Fibroblast of pulmonary artery (primary cell): Measurements from ENCODE around the gene ZNF532.

Source experiments
- DNase-seq: peaks from one replicate; pipeline ENCODE4 v3.0.0-alpha.2; 2010; ENCODE audit warnings: low read depth
- H3K4me3 ChIP-seq: replicated peaks from 2 replicates; pipeline ENCODE4 v1.5.1; 2011; ENCODE audit warnings: low read depth, mild to moderate bottlenecking, control low read depth, low read length, moderate library complexity
- TF ChIP-seq, protein P1 (sequence below): IDR thresholded peaks from 2 replicates; pipeline ENCODE4 v1.5.1; 2011; ENCODE audit warnings: mild to moderate bottlenecking, control low read depth, low read length, inconsistent platforms; ENCODE audit errors: missing control alignments

ZNF532 gene

DNA sequence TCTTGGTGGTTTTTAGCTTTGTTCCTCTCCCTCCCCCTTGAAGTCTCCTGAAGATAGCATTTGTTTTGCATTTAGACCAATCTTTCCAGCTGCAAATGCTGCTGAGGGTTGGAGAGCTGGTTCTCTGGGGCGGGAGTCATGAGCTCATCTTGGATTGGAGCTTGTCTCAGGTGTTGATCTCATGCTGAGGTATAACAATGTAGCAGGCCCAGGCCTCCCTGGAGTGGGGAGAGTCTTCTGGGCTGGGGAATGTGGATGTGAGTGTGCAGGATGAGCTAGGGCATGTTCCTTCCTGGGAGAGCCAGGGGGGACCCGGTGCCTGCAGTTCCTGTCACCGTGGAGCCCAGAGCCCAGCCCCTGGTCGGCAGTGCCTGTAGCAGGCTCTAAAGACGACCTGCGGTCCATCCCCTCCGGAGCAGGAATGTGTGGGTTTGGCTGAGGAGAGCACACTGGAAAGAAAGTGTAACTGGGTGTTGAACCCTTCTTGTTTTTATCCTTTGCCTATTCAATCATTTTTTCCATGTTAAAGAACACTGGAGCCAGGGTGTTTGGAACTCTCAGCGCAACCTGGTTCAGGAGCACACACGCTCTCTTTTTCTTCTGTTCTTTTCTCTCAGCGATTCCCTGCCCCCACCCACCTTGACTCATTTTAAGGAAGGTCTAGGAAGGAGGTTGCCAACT, 2.7 kb downstream of the ZNF532 start:
- H3K4me3 ChIP-seq = no peak overlapping the region
- DNase-seq = no peak
- TF ChIP-seq, protein P1, sequence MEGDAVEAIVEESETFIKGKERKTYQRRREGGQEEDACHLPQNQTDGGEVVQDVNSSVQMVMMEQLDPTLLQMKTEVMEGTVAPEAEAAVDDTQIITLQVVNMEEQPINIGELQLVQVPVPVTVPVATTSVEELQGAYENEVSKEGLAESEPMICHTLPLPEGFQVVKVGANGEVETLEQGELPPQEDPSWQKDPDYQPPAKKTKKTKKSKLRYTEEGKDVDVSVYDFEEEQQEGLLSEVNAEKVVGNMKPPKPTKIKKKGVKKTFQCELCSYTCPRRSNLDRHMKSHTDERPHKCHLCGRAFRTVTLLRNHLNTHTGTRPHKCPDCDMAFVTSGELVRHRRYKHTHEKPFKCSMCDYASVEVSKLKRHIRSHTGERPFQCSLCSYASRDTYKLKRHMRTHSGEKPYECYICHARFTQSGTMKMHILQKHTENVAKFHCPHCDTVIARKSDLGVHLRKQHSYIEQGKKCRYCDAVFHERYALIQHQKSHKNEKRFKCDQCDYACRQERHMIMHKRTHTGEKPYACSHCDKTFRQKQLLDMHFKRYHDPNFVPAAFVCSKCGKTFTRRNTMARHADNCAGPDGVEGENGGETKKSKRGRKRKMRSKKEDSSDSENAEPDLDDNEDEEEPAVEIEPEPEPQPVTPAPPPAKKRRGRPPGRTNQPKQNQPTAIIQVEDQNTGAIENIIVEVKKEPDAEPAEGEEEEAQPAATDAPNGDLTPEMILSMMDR = no peak

DNA sequence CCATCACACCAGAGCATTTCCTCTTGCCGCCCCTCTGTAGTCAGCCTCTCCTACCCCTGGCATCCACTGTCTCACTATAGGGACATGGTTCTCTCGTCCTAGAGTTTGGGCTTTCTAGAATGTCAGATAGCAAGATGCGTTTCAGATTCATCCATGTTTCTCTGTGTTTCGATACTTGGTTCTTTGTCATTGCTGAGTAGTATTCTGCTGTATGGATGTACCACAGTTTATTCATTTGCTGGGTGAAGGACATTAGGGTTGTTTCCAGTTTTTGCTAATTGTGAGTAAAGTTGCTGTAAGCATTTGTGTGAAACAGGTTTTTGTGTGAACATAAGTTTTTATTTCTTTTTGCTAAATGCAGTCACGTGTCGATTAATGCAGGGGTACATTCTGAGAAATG, 3.8 kb downstream of the ZNF532 start:
- H3K4me3 ChIP-seq = no peak overlapping the region
- TF ChIP-seq, protein P1 = no peak
- no peak for DNase-seq

DNA sequence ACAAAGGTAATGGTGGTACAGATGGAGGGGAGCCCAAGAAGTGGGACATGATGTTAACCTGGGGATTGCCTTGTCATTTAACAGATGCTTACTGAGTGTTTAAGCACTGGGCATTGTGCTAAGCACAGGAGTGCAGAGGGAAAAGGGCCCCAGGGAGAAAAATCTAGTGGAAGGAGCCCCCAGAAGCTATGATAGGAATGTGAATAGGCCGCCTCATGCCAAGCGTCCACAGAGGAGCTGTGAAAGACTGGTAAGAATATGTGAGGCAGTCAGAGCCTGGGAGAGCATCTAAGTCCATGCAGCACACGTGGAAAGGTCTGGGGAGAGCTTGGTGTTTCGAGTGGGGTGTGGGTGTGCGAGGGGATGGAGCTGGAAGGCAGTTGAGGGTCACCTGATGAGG, 5.5 kb downstream of the ZNF532 start:
- no peak overlapping the region for H3K4me3 ChIP-seq
- TF ChIP-seq, protein P1 = no peak
- DNase-seq = peak; percentile 42

DNA sequence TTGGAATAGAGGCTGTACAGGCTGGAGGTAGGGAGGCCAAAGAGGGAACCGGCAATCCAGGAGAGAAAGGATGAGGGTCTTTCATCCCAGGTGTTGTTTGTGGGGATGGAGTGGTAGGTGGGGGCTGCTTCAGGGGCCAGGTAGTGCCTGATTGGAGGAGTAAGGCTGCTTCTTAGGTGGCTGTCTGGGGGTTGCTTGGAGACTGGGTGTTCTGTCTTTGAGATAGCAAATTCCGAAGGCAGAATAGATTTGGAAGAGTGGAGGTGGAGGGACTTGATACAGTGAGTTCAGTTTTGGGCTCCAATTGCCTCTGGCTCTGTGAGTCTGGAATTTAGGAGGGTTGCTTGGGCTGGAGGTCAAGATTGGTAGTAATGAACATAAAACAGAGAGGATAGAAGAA, 5.9 kb downstream of the ZNF532 start:
- TF ChIP-seq, protein P1 = no peak
- no peak overlapping the region for H3K4me3 ChIP-seq
- no peak for DNase-seq

DNA sequence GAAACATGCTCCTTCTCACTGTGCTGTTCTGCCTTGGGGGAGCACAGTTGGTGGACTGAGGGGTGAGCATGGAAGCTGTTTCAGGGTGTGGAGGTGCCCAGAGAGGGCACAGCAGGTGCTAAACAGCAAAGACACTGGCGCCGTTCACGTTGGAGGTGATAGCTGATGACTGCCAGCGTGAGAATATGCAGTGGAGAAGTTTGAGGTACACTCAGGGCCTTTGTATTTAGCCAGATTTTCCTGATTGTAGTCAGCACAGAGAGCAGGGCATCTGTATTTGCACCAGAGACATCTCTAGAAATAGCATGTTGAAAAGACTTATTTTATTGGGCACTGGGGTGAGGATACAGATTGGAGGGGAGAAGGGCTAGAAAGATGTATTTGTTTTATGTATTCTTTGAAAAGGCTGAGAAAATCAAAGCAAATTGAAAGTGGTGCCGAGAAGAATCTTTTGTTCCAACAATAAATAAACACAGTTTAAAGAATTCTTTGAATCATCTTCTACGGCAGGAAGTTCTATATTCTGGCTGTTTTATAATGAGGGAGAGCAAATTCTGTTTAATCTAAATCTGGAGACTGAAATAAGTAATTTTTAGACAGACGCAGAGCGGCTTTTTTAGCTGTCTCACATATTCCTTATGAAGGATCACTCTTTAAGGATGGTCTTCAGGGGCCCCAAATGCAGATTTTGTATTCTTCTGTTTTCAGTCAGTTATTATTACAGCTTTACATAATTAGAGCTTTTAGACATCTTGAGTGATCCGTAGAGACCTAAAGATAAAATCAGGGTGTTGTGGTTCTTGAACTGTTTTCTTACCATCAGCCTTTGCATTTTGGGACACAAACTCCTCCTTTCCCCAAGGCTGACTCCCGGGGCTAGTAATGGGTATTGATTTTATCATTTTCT, 7.1 kb downstream of the ZNF532 start:
- TF ChIP-seq, protein P1 = no peak
- DNase-seq = no peak
- H3K4me3 ChIP-seq = no peak overlapping the region

DNA sequence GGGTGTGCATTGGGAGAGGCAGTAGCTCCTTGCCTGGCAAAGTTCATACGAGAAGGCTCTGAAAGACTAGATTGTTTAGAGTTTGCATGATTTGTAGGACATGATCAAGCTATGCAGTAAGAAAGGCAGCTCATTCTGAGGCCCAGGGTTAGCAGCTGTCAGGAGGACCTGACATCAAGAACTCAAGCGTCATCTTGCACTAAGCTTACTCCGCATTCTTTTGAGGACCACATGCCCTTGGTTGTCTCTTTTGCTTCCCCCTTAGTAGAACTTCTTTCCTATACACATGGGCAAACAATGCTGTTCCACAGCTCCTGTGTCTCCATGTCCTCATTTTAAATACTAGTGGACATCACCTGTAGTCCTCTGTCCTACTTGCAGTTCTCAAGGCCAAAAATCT, 14.0 kb downstream of the ZNF532 start:
- TF ChIP-seq, protein P1 = no peak
- H3K4me3 ChIP-seq = no peak overlapping the region
- no peak for DNase-seq

DNA sequence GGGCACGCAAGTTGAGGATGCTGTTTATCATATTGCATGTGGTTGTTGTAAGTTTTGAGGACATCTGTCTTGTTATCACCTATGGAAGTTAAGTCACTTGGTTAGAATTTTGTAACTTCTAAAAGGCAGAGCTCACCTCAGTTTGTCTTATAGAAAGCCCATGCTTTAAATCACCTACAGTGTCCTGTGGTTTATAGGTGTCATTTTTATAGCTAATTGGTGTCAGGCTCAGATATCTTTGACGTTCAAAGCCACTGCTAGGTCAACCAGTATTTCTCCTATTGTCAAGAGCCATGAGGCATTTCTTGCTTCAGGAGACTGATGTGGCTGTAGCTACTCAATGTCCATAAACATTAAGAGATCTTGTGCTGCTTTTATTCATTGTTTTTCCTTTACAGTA, 16.8 kb downstream of the ZNF532 start:
- no peak for DNase-seq
- H3K4me3 ChIP-seq = no peak overlapping the region
- TF ChIP-seq, protein P1 = no peak
